Skin epidermis (tissue), 12 donors: ENCODE results near the gene FBXL17.
"Not testable (repeated sequence)": the region's sequence is repeated elsewhere in the genome, so short reads cannot be mapped to it uniquely, and the experiment has no call there.

Experiments
- H3K27ac ChIP-seq, 21 experiments: fragments of 200-600 bp; sonication (generic) in 11 of 21; one replicate each; pipeline ENCODE4 v1.5.0; 2020; ENCODE audit warnings: mild to moderate bottlenecking in 3 of 21, inconsistent platforms in 2 of 21, moderate library complexity in 2 of 21
- H3K4me3 ChIP-seq, 7 experiments: fragments of 200-600 bp; sonication (generic) in 2 of 7; one replicate each; pipeline ENCODE4 v1.5.0; 2020; ENCODE audit warnings: inconsistent platforms in 2 of 7, mild to moderate bottlenecking in 2 of 7, moderate library complexity in 1 of 7

FBXL17 gene

GRCh38 chr5:108196276-108196675 lies 185.6 kb downstream of the FBXL17 start:
- H3K4me3 ChIP-seq = no peak overlapping the region
- no peak overlapping the region for H3K27ac ChIP-seq

GRCh38 chr5:108193021-108193795 lies 188.7 kb downstream of the FBXL17 start:
- Histone ChIP-seq H3K27ac (no peak overlapping the region), H3K4me3 (no peak overlapping the region)

GRCh38 chr5:108184940-108185339 lies 197.0 kb downstream of the FBXL17 start:
- H3K4me3 ChIP-seq = no peak overlapping the region
- H3K27ac ChIP-seq = no peak overlapping the region

GRCh38 chr5:108181975-108182374 lies 199.9 kb downstream of the FBXL17 start:
- Histone ChIP-seq H3K27ac (no peak overlapping the region), H3K4me3 (no peak overlapping the region)

GRCh38 chr5:108174286-108174685 lies 207.6 kb downstream of the FBXL17 start:
- Histone ChIP-seq H3K27ac (no peak overlapping the region), H3K4me3 (no peak overlapping the region)

GRCh38 chr5:108171759-108172158 lies 210.1 kb downstream of the FBXL17 start:
- no peak overlapping the region for H3K4me3 ChIP-seq
- no peak overlapping the region for H3K27ac ChIP-seq

- Histone ChIP-seq H3K4me3 (no peak overlapping the region), H3K27ac (no peak overlapping the region)
Observed at GRCh38 chr5:108168915-108169314, 213.0 kb downstream of the FBXL17 start.

- Histone ChIP-seq H3K27ac (no peak overlapping the region), H3K4me3 (no peak overlapping the region)
Observed at GRCh38 chr5:108167174-108167573, 214.7 kb downstream of the FBXL17 start.

- Histone ChIP-seq H3K27ac (no peak overlapping the region), H3K4me3 (no peak overlapping the region)
Observed at GRCh38 chr5:108164574-108164973, 217.3 kb downstream of the FBXL17 start.

GRCh38 chr5:108152854-108153253 lies 229.0 kb downstream of the FBXL17 start:
- not testable (repeated sequence) for H3K4me3 ChIP-seq, H3K27ac ChIP-seq

- Histone ChIP-seq H3K27ac (no peak overlapping the region), H3K4me3 (no peak overlapping the region)
Observed at GRCh38 chr5:108149369-108149768, 232.5 kb downstream of the FBXL17 start.

GRCh38 chr5:108148715-108149139 lies 233.2 kb downstream of the FBXL17 start:
- no peak overlapping the region for H3K4me3 ChIP-seq
- H3K27ac ChIP-seq = no peak overlapping the region

- H3K4me3 ChIP-seq = no peak overlapping the region
- no peak overlapping the region for H3K27ac ChIP-seq
Observed at GRCh38 chr5:108146222-108146621, 235.7 kb downstream of the FBXL17 start.

- Histone ChIP-seq H3K4me3 (no peak overlapping the region), H3K27ac (no peak overlapping the region)
Observed at GRCh38 chr5:108145351-108145750, 236.5 kb downstream of the FBXL17 start.

- Histone ChIP-seq H3K27ac (no peak overlapping the region), H3K4me3 (no peak overlapping the region)
Observed at GRCh38 chr5:108144332-108144731, 237.6 kb downstream of the FBXL17 start.

GRCh38 chr5:108143581-108143980 lies 238.3 kb downstream of the FBXL17 start:
- Histone ChIP-seq H3K4me3 (no peak overlapping the region), H3K27ac (no peak overlapping the region)

- Histone ChIP-seq H3K27ac (no peak overlapping the region), H3K4me3 (no peak overlapping the region)
Observed at GRCh38 chr5:108141676-108142075, 240.2 kb downstream of the FBXL17 start.

- no peak overlapping the region for H3K27ac ChIP-seq
- no peak overlapping the region for H3K4me3 ChIP-seq
Observed at GRCh38 chr5:108136493-108136892, 245.4 kb downstream of the FBXL17 start.

- Histone ChIP-seq H3K4me3 (no peak overlapping the region), H3K27ac (no peak overlapping the region)
Observed at GRCh38 chr5:108129129-108129528, 252.8 kb downstream of the FBXL17 start.

GRCh38 chr5:108125771-108126511 lies 256.0 kb downstream of the FBXL17 start:
- no peak overlapping the region for H3K27ac ChIP-seq
- H3K4me3 ChIP-seq = no peak overlapping the region

GRCh38 chr5:108124596-108124995 lies 257.3 kb downstream of the FBXL17 start:
- H3K4me3 ChIP-seq = no peak overlapping the region
- no peak overlapping the region for H3K27ac ChIP-seq
